HTERT RPE-1 (cell line): ENCODE measurements around the gene TEX13B.

Experiments used
- in situ Hi-C: fragments of 300-500 bp; cut with MboI; formaldehyde crosslinking; loops from 4 replicates; pipeline ENCODE4 v1.14.3; 2020; ENCODE audit warnings: low sequenced_read_pairs

Gene TEX13B

DNA sequence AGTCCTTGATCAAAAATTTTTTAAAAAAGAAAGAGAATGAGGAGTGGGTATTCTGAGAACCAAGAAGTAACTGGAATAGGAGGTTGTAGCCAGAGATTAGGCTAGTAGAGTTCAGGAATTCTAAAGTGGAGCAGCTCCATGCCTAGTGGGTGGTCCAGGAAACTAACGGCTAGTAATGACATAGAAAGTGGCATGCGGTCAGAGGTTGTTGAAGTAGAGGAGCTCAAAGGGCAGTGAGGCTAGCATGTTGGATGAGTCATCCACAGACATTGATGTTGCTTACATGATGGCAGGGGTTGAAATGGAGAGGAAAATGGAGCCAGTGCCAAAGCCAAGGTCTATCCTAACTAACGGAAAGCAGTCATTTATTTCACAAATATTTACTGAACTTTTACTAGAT is 42.1 kb downstream of the TEX13B start:
- in situ Hi-C loops, result no loop called here

DNA sequence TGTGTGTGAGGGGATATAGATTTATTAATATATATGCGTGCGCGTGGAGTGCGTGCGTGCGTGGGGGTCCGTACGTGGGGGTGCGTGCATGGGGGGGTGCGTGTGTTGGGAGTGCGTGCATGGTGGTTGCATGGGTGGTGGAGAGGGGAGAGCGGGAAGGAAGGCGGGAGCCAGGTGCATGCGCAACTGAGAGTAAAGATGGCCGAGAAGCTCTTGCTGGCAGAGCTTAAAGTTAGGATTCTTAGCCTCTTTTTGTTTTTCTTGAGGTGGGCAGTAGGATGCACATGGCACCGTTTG is 45.8 kb downstream of the TEX13B start:
- in situ Hi-C loops, result no loop called here

DNA sequence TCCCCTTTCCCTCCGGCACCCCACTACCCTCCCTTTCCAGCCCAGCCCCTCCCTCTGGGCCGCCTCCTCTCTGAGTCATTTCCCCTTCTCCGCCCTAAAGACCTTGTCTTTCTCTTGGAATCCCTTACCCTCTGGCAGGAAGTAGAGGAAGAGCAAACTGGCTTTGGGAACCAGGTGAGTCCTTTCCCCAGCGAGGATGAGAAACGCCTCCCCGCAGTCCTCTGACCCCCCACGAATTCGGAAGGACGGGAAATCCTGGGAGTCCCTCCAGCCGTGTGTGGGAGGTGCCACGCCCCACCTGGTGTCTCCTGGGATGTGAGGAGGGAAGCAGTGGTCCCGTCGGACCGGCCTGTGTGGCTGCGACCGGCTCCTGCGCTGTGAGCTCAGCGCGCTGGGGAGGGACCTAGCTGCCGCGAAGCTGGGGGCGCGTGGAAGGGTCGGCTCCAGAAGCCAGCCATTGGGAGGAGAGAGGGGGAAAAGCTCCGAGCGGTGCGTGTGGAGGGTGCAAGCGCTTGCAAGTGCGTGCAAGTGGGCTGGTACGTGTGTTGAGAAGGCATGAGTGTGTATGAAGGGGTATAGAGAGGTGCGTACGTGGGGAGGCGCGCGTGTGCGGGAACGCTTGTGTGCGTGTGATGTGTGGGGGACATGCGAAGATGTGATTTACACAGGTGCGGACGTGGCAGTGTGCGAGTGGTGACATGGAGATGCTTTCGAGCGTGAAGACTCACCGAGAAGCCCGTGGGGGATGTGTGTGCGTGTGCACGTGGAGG is 46.3 kb downstream of the TEX13B start:
- in situ Hi-C loops, result no loop called here

- in situ Hi-C loops, result no loop called here
Measured at GRCh38 chrX:107935200-107935599, 47.0 kb downstream of the TEX13B start.

DNA sequence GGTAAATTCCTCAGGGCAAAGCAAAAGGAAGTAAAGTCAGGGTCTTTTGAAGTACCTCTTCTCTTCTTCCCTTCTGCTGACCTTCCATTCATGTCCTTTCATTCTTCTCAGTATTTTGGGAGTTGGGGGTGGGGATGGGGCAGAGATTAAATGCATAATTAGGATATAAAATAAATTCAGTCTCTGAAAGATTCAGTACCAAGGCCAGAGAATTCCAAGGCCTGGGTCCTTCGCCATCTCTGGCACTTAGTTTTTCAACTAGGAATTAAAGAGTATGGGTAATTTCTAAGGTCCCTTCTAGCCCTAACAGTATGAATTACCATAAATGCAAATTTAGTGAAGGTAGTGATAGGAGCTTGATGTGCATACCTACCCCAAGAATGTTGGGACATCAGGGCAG is 47.9 kb downstream of the TEX13B start:
- in situ Hi-C loops, result no loop called here
